ENCODE data around the gene EIF2AK3. TPM values are rescaled to one million over a fixed set of nuclear protein-coding genes. Genes with fewer than 3 reads are reported as not detected.

Gene EIF2AK3
- polyA plus RNA-seq, 1 donor from 2014 or later: 23.2 TPM

Other genes starting within 250 kb of the EIF2AK3 start
- gene FOXI3, start 174.8 kb downstream of the EIF2AK3 start, polyA plus RNA-seq: not detected in 2 replicates
- gene RPIA, start 64.2 kb upstream of the EIF2AK3 start, polyA plus RNA-seq: 8.3 and 9.7 TPM in 2 replicates

All from neural cell (in vitro differentiated cells).